GM19351 (cell line): ENCODE data around the gene ACSF2.
"Not testable (repeated sequence)": the region's sequence is repeated elsewhere in the genome, so short reads cannot be mapped to it uniquely, and the experiment has no call there.

Experiments
- ATAC-seq: cut with Tn5 transposase; IDR thresholded peaks from one replicate; pipeline ENCODE4 v1.9.1; 2021; ENCODE audit warnings: mild to moderate bottlenecking, moderate library complexity; ENCODE audit not compliant: unreplicated experiment

ACSF2 gene

DNA sequence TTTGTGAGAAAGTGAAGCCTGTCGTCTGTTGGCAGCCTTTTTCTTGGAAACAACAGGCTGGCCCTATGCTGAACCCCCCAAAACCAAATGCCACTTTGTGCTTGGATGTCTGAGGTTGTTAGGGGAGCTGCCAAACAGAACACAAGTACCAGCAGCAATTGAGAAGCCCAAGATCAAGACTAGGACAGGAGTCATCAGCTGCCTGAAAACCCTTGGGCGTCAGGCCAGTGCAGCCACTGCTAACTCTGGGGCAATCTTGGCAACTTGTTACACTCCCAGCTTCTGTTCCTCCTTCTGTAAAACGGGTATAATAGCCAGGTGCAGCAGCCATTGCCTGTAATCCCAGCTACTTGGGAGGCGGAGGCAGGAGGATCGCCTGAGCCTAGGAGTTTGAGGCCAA is 19.4 kb upstream of the ACSF2 start:
- no peak for ATAC-seq

DNA sequence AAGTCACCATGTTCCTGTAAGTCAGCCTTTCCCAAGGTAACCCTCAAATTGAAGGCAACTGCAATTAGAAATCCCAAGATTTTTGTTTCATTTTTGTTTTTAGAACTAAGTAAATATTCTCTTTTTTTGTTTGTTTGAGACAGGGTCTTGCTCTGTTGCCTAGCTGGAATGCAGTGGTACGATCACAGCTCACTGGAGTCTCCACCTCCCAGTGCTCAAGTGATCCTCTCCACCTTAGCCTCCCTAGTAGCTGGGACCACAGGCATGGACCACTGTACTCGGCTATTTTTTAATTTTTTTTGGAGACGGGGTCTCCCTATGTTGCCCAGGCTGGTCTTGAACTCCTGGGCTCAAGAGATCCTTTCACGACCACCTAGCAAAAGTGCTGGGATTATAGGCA is 18.1 kb upstream of the ACSF2 start:
- ATAC-seq, result no peak

DNA sequence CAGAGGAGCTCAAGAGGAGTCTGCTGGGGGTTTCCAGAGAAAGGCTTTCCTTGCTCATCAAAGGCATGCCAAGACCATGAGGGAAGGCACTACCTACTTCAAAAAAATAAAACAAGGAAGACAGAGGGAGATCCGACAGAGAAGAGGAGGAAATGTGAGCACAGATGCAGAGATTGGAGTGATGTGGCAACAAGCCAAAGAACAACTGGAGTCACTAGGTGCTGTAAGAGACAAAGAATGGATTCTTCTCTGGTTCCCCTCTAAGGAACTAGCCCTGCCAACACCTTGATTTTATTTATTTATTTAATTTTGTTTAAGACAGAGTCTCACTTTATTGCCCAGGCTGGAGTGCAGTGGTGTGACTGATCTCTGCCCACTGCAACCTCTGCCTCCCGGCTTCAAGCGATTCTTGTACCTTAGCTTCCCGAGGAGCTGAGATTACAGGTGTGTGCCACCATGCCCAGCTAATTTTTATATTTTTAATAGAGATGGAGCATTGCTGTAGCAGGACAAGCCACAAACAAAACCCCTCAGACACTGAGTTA is 13.8 kb upstream of the ACSF2 start:
- no peak for ATAC-seq

DNA sequence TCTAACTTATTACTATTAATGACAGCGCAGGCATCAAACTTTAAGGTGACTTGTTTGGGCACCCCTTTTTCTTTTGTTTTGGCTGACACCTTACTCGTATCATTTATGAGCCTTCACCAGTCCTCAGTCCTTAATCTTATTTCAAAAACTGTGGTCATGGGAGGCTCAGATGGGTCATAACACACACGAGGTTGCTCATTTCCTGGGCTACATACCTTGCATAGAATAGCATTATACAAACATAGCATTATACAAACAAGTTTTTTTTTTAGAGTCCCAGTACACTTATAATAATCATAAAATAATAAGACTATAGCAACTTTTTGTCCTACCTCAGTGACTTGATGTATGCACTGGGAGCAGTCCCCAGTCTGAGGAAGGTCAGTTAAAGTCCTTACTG is 11.2 kb upstream of the ACSF2 start:
- ATAC-seq, result no peak

DNA sequence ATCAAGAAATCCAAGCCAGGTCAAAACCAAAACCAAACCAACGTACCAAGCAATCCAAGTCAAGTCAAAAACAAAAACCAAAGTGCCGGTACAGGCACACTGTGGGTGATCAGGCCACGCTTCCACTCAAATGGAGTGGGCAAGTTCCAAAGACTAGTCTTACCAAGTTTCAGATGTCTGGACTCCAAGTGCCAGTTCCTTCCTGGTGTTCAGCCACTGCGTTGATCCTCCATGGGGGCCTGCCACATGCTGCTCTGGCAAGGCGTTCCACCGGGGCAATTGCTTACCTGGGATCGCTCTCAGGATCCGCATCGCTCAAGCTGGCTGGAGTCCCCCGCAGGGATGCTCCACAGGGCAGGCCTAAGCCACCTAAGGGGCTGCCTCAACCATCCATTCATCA is 6.4 kb upstream of the ACSF2 start:
- ATAC-seq, result not testable (repeated sequence)

DNA sequence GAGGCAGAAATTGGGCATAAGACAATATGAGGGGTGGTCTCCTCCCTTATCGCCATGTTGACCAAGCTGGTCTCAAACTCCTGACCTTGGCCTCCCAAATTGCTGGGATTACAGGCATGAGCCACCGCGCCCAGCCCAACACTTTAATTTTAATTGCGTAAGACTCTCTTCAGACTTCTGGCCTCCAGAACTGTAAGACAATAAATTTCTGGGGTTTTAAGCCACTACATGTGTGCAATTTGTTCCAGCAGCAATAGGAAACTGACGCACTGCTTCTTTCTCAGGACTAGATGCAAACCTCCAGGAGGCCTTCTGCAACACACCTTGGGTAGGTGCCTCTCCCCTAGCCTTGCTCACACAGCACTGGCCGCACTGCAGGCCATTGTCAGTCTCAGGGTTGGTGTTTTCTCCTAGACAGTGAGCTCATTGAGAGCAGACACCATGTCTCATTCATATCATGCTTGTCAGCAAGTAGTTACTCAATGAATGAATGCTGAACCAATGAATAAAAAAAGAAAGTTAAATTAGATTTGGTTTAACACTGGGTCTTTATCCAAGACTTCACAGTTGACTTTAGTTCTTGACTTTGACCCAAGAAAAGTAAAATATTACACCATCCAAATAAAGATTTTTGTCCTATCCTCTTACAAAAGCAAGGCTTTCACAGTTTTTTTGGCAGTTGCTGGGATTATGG is 5.5 kb upstream of the ACSF2 start:
- no peak for ATAC-seq

DNA sequence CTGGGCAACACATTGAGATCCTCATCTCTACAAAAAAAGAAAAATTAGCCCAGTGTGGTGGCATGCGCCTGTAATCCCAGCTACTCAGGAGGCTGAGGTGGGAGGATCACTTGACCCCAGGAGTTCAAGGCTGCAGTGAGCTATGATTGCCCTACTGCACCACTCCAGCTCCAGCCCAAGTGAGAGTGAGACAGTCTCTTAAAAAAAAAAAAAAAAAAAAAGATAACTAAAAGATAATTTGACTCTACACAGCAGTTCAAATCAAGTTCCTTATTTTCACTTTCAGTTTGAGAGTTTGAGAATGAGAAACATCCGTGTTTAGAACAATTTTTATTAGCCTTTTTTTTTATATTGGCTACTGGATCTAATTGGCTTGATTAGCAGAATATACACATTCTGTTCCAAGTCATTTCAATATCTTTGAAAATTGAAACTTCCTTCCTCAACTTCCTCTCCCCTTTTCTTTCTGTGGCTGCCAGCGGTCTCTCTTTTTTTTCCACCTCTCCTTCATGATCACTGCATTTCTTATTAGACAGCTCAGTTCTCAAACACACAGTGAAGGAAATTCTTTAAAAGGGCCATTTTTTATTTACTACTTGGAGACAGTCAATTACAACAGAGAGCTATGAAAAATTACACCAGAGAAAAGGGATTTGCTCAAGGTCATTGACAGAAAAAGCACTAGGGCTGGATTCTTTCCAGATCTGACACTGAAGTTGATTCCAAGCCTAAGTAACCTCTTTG is 4.5 kb upstream of the ACSF2 start:
- ATAC-seq, result no peak

DNA sequence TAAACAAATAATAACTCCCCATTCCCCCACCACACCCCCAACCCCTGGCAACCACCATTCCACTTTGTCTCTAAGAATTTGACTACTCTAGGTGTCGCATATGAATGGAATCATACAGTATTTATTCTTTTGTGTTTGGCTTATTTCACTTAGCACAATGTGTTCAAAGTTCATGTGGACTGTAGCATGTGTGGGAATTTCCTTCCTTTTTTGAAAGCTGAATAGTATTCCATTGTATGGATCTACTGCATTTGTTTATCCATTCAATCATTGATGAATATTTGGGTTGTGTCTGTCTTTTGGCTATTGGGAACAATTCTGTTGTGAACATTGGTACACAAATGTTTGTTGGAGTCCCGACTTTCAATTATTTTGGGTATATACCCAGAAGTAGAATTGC is 3.3 kb upstream of the ACSF2 start:
- ATAC-seq, result no peak

DNA sequence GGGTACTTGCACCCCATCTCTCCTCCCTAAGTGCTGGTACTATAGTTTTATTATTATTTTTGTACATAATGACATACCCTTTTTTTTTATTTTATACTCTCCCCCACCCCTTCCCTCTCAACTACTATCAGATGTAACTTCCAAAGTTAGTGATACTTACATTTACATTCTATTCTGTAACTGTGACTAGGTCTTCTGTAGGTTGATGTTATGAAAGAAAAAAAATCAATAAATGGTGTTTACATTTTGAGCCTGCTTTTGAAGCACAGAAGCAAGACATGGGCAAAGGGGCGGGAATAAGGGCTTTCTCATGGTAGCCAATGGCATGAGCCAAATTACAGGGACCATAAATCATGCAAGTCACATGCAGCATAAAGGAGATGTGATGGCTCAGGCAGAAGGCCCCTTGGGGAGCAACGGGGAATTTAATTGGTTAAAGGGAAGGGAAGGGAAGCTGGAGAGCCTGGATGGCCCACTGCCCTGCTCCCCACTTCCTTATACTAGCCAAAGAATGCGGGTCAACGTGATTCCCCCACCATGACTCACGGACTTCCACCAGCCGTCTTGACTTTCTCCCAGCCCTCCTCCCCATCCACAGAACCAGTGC is 2.4 kb upstream of the ACSF2 start:
- no peak for ATAC-seq

DNA sequence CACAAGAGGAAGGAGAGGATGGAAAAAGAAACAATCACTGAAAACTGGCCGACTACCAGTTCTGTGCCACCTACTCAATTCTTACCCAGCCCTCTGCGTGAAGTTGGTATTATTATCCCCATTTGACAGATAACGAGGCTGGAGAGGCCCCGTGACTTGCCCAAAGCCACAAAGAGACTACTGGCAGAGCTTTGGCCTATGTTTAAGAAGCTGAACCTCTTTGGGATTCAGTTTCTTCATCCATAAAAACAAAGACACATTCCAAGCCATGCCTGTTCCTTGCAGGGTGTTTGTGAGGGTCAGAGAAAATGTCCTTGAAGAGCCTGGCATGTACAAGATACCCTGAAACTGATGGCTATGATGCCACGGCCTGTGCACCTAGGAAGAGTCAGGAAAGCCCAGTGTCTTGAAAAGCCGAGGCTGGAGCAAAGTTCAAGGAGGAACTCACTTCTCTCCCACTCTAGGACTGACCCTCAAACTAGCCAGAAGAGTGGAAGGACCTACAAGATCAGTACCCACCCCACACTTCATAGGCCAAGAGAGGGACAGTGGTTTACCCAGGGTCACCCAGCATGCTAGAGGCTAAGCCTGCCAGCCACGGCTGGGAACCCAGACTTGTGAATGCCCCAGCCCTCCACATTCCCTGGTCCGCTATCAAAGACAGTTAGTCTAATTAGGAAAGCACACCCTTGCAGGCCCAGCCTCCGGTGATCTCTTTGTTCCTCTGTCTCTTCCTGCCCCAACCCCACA is 1.6 kb upstream of the ACSF2 start:
- no peak for ATAC-seq

DNA sequence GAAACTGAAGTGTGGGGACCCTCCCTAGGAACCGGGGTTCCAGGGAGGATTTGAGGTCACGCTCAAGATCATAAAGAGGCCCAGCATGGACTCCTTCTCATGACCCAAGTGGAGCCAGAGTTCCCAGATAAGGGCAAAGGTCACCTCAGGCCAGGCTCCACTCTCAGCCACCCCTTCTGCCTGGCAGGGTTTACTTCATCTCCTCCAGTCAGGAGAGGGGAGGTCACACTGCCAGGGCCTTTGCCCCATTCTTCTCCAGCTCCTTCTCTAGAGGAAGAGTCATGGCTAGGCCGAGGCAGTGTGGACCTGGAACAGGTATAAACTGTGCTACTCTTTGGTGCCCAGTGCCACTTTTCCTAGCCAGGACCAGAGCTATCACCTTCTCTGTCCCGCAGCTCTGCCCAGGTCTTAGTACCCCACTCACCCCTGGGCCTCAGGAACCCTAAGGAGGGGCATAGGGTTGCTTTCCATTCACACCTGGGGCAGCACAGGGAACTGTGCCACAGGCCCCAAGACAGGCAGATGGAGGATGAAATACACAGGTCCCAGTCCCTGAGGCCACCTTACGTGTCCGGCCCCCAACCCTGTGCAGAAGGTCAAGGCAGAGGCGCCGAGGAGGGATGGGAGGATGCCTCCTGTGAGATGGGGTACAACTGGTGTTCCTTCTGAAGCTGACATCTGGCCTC is 879 bp upstream of the ACSF2 start:
- ATAC-seq, result no peak

DNA sequence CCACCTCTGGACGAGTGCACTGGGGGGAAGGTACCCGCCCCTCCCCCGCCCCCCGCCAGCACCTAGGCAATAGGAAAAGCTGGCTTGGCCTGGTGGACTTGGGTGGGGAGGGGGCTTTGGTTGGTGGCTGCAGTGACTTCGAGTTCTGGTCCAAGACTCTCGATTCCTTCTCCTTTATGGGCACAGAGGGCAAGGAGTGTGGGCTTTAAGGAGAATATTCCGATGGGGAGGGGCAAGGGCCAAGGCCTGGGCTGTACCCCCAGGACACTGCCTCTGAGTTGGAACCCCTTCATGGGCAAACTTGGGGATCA is 409 bp downstream of the ACSF2 start:
- no peak for ATAC-seq

DNA sequence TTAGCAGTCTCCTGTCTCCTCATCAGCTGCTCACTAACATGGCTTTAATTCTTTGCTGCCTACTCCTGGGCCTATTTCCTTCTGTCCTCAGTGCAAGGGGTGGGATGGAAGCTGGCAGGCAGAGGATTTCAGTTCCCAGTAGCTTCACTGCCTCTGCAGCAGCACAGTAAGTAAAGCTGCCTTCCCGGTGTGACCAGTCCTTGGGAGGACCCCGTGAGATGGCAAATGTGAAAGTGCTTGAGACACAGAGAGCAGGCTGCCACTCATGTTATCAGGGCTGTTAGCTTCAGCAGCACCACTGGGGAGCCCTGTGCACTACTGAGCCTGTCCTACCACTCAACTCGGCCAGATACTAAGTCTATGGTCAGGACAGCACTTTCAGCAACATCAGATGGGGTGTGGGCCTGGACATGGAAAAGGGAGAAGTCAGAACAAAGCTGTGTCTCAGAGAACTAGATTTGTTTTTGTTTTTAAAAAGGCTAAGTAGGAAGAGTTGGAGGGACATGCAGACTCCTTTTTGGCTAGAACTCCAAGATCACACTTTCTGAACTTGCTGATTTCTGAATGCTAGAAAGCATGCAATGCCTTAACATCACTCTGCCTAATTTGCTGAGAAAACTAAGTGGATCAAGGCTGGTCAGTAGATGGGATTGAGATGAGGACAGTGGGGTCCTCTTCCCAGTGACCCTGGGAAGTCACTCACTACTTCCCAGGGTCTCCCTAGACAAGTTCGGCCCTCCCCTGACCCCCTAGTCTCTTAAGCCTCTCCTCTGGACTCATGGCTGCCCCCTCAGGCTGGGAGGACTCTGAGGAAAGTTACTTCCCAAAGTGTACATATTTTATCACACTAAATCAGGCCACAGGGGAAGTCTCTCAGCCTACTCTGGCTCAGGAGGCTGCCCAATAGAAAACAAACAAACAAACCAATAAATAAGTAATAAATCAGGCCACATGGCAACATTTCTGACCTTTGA is 1.1 kb downstream of the ACSF2 start:
- peak; percentile 43 for ATAC-seq

DNA sequence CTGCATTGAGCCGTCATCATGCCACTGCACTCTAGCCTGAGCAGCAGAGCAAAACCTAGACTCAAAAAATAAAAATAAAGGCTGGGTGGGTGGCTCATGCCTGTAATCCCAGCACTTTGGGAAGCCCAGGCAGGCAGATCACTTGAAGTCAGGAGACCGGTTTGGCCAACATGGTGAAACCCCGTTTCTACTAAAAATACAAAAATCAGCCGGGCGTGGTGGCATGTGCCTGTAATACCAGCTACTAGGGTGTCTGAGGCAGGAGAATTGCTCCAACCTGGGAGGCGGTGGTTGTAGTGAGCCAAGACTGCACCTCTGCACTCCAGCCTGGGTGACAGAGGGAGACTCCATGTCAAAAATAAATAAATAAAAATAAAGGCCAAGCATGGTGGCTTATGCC is 2.1 kb downstream of the ACSF2 start:
- not testable (repeated sequence) for ATAC-seq

DNA sequence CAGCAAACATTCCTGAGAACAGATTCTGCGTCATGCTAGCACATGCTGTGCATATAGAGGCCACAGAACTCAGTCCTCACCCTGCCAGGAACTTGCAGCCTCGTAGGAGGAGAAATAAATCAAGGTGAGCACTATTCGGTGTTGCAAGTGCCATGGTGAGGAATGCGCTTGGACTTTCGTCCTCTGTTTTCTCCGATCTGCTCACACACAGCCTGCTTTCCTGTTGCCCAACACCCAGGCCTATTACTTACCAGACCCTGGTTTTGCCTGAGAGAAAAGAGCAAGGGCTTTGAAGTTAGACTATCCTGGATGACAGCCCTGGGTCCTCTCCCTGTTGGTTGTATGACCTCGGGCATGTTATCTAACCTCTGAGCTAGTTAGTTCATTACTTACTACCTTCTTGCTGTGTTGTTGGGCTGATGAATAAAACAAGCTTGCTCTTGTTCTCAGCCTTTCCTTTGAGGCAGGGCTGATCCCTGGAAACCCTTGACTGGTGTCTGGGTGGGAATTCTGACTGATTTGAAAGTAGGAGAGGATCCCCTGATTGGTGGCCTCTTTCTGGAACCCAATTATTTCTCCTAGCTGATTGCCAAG is 2.9 kb downstream of the ACSF2 start:
- ATAC-seq, result no peak

DNA sequence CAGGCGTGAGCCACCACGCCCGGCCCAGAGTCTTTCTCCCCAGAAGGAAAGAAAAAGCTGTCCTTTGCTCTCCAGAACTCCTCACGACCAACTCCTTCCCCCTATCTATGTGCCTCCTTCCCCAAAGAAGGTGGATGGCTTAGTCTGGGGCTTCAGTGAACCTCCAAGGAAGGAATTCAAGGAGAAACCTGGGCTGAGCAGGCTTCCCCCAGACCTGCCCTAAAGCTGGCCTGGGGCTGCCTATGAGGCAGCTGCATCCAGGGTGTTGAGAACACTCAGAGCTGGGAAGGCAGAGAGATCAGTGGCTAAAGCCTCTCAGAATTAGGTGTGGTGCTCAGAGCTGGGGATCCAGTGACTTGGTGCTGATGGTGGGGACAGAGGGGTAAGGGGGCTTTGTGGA is 3.8 kb downstream of the ACSF2 start:
- no peak for ATAC-seq

DNA sequence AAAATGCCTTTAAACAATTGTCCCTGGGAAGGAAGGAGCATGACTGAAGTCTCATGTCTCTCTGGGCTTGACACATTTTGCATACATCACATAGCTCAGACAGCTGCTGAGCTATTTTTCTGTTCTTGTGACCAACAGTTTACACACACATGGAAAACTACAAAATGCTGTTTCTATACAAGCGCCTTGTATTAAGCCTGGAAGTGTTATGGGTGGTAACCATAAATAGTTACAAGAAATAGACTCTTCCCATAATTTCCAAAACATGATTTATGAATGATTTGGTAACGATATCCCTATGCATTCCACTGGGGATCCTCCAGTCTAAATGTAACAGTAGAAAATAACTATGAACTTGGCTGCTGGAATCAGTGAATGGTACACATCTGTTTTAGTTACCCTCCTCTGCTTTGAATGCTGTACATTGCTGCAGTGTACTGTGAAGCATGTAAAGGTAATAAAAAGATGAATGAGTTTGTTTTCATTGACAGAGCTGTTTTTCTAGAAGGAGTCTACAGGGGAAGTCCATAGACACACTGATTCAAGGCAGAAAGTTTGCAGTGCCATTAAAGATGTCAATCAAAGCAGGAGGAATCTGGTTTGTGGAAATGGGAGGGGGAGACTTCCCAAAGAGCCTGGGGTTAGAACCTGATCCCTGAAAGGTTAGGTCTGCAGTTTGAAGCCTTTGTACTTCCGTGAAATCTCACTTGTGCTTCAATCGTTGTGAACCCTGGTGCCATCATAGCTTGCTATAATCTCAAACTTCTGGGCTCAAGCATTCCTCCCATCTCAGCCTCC is 5.0 kb downstream of the ACSF2 start:
- ATAC-seq, result no peak

DNA sequence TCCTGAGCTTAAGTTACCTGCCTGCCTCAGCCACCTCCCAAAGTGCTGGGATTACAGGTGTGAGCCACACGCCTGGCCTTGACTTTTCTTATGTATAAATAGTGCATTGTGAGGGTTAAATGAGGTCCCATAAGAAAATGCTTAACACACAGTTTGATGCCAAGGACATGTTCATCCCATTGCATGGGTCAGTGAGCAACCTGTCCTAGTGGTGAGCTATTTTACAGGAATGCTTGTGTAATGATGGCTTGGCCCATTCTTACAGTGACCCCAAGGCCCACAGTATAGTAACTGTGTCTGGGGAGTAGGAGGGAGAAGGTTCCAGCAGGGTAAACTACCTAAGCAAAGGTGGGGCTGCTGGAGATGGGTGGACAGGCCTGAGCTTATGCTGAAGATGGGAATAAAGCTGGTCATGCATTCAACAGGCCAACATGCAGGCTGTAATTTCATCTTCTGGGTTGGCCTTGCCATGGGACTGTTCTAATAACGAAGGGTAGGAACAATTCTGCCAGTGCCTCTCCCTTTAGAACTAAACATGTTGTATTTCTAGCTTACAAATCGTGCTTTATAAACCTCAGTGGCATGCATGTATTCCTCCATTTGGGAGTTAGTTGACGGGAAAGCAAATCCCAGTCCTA is 6.2 kb downstream of the ACSF2 start:
- no peak for ATAC-seq
